Stimulated activated CD4-positive, alpha-beta T cell treated with anti-CD3 and anti-CD28 coated beads, Interleukin-1b, Interleukin-23, amount 100 ng/mL, for 24 hours (primary cell): ENCODE results near the gene R3HDM4.

Source experiments
- DNase-seq, 4 experiments: peaks; one replicate each; pipeline ENCODE4 v3.0.0-alpha.2; 2020; ENCODE audit warnings: low read depth in 4 of 4, low spot score in 1 of 4

The R3HDM4 gene

GRCh38 chr19:917323-918151 is 4.5 kb upstream of the R3HDM4 start, which contains the start of gene KISS1R:
TSS of gene KISS1R (plus strand) at chr19:917333. CDS start at chr19:917503, 170 bp downstream.
- DNase-seq: no peak

- no peak for DNase-seq
Measured at GRCh38 chr19:916645-917322, 3.8 kb upstream of the R3HDM4 start.

- DNase-seq: no peak
Measured at GRCh38 chr19:912181-913079, 589 bp downstream of the R3HDM4 start.

GRCh38 chr19:911197-912033 is 1.6 kb downstream of the R3HDM4 start:
- no peak for DNase-seq

DNA sequence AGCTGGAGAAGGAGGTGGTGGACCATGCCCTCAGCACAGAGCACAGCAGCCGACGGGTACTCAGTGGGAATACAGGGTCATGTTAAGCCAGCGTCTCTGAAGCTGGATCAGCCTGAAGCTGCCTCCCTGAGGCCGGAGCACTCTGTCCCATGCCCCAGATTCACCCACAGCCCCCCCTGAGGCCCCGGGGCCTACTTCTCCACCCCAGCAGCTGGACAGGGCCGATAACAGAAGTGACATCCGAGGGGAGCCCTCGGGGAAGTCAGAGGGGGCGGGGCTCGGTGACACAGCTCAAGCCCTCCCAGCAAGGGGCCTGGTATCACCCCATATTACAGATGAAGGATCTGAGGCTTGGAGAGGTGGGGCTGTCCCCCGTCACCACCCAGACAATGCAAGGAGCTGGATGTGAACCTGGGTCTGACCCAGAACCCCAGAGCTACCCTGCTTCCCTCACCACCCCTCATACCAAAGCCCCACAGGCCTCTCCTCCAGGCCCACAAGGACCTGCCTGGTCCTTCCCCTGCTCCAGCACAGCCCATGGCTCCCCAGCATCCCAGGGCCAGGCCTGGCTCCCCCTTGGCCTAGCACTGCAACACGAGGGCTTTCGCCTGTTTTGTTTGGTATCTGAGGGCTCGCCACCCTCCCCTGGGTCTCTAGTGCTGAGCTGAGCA is 5.7 kb downstream of the R3HDM4 start:
- no peak for DNase-seq

DNA sequence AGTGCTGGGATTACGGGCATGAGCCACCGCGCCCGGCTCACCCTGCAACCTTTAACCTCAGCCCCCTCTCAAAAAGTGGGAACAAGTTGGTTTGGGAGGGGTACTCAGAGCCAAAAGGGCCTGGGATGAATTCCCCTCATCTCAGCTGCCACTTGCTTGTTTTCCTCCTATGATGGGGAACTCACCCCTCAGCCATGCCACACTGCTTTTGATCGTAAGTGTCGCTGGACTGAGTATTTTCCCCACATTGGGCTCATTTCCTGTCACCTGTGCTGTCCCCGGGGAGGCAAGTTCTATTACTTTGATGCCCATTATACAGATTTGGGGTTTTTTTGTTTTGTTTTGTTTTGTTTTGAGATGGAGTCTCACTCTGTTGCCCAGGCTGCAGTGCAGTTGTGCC is 6.5 kb downstream of the R3HDM4 start:
- no peak for DNase-seq

DNA sequence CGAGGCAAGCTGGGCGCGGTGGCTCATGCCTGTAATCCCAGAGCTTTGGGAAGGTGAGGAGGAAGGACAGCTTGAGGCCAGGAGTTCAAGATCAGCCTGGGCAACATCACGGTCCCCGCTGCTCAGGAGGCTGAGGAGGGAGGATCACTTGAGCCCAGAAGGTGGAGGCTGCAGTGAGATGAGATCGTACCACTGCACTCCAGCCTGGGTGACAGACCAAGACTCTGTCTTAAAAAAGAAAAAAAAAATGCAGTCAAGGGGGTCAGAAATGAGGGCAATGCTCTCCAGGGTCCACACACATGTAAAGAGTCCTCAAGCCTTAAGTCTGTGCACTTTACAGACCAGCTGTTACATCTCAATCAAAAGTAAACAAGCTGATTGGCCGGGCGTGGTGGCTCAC is 8.5 kb downstream of the R3HDM4 start:
- DNase-seq: no peak

- no peak for DNase-seq
Measured at GRCh38 chr19:903266-903797, 9.7 kb downstream of the R3HDM4 start.

DNA sequence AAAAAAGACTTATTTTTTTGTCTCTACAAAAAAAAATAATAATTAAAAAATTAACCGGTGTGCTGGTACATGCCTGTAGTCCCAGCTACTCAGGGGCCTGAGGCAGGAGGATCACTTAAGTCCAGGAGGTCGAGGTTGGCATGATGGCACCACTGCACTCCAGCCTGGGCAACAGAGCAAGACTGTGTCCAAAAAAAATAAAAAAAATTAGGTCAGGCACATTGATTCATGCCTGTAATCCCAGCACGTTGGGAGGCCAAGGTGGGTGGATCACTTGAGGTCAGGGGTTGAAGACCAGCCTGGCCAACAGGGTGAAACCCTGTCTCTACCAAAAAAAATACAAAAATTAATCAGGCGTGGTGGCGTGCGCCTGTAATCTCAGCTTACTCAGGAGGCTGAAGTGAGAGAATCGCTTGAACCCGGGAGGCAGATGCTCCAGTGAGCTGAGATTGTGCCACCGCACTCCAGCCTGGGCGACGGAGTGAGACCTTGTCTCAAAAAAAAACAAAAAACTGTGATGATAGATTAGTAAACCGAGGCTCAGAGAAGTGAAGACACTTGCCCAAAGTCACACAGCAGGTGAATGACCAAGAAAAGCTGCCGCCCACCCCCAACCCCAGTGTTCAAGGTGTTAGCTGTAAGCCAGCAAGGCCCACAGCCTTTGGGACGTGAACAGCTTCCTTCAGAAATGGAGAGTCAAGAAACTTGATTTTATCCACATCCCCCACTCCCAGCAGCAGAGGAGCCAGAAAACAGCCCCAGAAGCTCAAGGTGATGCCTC is 10.4 kb downstream of the R3HDM4 start:
- DNase-seq: no peak

- no peak for DNase-seq
Measured at GRCh38 chr19:902093-902370, 11.0 kb downstream of the R3HDM4 start.

GRCh38 chr19:901216-902092 is 11.6 kb downstream of the R3HDM4 start:
- no peak for DNase-seq

DNA sequence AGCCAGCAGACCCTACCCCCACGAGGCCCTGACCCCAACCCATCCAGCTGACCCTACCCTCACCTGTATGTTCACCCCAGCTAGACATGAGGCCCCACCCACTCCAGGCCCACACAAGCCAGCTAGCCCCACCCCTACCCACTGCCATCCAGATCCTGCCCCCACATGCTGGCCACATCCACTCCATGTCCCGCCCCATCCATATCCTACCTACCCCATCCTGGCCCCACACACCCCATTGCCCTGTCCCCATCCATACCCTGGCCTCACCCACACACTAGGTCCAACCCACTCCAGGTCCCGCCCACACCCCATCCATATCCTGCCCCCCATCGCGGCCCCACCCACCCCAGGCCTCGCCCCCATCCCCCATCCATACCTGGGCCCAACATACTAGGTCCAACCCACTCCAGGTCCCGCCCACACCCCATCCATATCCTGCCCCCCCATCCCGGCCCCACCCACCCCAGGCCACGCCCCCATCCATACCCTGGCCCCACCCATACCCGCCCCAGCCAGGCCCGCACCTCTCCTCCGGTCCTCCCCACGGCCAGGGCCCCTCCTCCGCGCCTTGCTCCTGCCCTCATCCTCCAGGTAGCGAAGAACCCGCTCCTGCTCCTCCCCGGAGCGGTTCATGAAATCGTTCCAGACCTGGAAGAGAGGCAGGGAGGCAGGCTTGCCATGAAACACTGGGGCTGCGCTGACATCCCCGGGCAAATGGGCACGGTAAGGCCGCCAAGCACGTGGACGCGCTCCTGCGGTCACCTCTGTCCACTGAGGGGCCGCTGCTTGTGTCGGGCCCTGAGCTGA is 12.5 kb downstream of the R3HDM4 start:
- DNase-seq: no peak

DNA sequence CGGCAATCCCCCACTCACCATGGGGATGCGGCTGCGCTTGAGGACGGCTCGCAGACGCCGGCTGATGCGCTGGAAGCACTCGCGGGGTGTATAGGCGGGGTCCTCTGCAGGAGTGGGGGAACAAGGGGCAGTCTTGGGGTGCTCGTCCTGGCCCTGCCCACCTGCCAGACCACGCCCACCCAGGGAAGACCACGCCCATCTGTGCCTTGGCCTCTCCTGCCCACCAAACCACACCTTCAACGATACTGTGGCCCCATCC is 13.0 kb downstream of the R3HDM4 start:
- DNase-seq: no peak

DNA sequence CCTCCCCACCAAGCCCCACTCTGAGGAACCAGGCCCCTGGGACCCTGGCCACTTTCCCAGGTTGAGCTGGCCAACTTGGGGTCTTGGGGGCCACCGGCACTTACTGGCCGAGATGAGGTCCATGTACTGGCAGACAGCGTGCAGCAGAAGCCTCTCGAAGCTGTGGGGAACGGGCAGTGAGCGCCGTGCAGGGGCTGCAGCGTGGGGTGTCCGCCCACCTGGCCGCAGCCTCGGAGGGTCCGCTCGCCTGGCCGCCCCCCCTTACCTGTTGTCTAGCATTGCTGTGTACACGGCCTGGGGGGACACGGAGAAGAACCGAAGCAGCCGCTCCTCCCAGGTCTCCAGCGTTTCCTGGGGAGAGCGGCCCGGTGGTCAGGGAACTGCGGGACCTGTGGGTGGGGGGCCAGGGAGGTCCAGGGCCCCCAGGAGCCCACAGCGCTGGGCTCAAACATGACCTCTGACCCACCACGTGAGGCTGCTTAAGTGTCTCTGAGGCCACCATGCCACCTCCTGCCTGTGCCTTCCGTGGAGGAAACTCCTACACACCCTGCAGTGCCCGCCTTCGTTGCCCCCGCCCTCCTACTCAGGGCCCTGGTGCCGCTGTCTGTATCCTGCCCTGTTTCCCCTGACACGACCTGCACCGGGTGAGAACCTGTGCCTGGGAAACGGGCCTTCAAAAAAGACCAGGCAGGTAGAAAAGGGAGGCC is 13.5 kb downstream of the R3HDM4 start:
- no peak for DNase-seq

DNA sequence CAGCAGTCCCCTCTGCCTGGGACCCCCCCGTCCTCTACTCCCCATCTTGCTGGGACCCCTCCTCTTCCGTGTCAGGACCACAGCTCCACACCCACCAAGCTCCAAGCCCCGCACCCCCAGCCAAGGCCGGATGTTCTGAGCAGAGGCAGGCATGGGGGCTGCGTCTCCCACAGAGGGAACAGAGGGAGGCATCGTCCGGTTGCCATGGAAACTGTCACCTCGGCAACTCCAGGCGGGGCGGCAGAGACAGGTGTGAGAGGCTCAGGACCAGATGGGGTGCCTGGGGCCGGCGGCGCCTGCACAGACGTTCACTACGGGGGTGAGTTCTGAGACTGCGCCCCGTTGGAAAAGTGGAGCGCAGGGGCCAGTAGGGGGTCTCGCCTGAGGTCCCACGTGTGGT is 14.4 kb downstream of the R3HDM4 start:
- DNase-seq: no peak

DNA sequence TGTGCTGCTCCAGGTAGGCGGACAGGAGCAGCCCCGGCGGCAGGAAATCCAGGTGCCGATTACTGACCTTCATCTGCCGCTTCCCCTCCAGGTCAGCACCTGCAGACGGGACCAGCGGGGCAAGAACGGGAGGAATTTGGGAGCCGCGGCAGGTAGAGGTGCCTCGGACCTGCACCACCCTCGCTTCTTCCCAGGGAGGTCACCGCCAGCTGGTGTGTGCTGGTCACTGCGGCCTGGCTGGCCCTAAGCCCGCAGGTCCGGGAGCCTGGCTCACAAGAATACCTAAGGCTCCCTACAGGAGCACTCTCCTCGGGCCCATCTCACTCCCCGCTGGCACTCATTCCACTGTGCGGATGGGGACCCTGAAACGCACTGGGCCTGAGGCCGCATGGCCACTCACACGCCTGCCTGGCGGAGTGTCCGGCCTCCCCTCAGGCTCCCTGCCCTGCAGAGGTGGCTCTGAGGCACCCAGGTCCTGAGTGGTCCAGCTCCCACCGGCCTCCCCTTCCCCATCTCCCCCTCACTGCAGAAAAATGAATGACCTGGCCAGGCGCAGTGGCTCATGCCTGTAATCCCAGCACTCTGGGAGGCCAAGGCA is 15.5 kb downstream of the R3HDM4 start:
- no peak for DNase-seq

- no peak for DNase-seq
Measured at GRCh38 chr19:896999-897398, 16.0 kb downstream of the R3HDM4 start.
